ENCODE measurements around the gene CANT1.

The CANT1 gene

GRCh38 chr17:79009397-79010303, at the start of gene CANT1:
CANT1 (minus strand) TSS chr17:79009764; CDS start chr17:78997622, 12,142 bp downstream.
- DNase-seq = peak; percentile 75

DNA sequence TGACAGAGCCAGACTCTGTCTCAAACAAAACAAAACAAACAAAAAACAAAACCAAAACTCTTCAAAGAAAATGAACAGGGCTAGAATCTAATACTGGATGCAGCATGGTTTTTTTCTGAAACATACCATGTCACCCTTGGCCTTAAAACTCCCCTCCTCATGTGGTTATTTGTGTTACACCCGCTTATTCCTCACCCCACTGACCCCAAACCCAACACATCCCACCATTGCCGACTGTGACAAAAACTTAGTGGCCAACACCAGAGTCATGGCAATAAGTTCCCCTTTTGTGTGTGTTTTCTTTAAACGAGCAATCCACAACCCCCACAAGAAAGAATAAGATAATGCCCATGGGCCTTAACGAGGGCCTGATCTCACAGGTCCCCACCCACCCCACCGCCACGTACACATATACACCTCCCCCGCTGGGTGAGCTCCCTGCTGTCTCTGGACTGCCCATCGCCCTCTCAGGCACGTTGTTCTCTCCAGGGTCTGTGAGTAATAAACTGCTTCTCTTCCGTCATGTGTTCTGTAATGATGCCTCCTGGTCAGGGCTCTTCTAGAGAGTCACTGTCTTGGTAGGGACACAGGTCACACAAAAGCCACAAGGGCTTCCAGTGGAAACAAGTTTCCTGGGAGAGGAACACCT, 48.3 kb upstream of the CANT1 start:
- DNase-seq = no peak

GRCh38 chr17:79055197-79055596, 45.6 kb upstream of the CANT1 start:
- no peak for DNase-seq

GRCh38 chr17:79054200-79054960, 44.8 kb upstream of the CANT1 start:
- DNase-seq = no peak

DNA sequence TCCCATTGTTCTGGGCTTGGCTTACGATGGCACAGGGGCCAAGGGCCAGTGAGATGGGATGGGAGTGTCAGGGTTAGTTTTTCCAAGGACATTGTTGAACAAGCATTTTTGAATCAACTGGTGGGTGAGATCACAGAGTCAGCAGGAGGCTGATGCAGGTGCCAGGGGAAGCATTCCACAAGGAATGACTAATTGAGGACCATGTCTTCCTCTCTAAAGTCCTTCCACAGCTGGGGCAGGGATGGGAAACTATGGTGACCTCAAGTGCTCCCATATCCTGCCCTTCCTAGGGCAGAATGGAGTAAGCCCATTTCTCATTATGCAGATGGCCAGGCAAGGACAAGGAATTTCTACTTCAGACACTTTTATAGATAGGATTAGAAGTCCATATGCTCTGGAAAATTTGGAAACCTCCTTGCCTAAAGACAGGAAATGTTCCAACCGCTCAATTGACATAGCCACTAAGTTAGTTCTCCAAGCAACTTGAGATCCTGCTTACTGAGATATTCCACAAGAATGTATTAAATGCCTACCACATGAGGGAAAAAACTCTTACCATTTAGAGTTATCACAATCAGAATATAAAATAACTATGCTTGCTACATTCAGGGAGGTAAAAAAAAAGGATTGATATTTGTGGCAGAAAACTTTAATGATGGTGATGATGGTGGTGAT, 43.8 kb upstream of the CANT1 start:
- no peak for DNase-seq

GRCh38 chr17:79052131-79052530, 42.6 kb upstream of the CANT1 start:
- DNase-seq = no peak

DNA sequence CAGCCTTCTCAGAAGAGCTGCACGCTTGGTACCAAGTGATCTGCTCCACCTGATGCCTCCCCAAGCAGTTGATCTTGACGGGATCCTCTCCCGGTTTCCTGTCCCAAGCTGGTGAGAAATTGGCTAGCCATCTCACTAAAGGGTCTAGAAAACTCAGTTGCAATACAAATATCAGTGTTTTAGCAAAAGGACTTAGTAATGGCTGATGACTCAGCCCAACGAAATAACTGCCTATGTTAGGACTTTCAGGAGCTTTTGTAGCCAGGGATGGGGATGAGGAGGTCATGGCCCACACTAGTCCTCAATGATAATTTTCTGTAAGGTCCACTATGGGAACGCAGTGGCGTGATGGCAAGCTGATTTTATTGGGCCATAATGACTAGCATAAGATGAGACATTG, 41.7 kb upstream of the CANT1 start:
- no peak for DNase-seq

- DNase-seq = no peak
Observed at GRCh38 chr17:79050551-79050950, 41.0 kb upstream of the CANT1 start.

- DNase-seq = no peak
Observed at GRCh38 chr17:79049821-79050220, 40.3 kb upstream of the CANT1 start.

- DNase-seq = no peak
Observed at GRCh38 chr17:79048826-79049755, 39.5 kb upstream of the CANT1 start.

- DNase-seq = no peak
Observed at GRCh38 chr17:79047923-79048825, 38.6 kb upstream of the CANT1 start.

- DNase-seq = no peak
Observed at GRCh38 chr17:79047291-79047920, 37.8 kb upstream of the CANT1 start.

- no peak for DNase-seq
Observed at GRCh38 chr17:79046916-79047280, 37.3 kb upstream of the CANT1 start.

- DNase-seq = no peak
Observed at GRCh38 chr17:79046197-79046915, 36.8 kb upstream of the CANT1 start.

DNA sequence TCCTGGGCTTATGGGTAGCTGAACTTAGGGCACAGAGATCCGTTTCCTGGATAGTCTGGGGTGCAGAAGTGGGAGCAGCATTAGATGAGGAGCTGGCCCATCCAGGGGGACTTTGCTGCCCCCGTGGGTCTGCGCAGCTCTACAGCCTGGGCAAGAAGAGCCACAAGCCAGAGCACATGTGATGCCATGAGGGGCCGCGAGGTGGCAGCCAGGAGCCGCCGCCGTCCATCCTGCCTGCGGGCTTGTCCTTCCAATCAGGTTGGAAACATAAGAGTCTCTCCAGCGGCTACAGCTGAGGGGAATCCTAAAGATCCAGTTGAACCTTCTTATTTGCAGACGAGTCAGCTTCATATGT, 36.3 kb upstream of the CANT1 start:
- DNase-seq = peak; percentile 60

- no peak for DNase-seq
Observed at GRCh38 chr17:79045001-79045729, 35.6 kb upstream of the CANT1 start.

DNA sequence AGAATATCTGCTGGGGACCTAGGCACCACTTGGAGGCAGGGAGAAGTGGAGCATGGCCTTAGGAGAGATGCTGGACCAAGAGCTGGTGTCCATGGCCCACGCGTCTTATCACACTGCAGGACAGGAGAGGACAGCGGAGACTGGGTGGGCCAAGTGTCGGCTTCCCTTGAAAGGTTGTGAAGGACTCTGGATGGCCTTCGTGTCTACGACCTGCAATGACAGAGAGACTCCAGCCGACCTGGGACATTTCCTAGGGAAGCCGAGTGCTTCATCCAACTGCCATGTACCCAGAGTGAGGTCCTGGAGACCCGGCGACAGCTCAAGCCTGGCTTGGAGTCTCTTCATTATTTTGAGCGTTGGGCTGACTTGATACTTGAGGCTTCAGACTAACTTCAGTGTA, 34.9 kb upstream of the CANT1 start:
- DNase-seq = no peak

DNA sequence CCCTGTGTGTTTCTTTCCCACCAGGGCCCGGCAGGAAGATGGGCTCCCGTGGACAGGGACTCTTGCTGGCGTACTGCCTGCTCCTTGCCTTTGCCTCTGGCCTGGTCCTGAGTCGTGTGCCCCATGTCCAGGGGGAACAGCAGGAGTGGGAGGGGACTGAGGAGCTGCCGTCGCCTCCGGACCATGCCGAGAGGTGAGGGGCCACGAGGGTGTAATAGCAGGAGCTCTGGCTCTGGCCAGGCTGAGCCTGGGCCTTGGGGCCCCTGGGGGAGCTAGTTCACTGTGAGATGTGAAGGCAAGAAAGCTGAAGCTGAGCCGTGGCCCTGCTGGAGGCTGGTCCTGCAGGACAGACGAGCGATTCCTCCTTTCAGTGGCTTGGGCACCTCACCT, 34.4 kb upstream of the CANT1 start:
- DNase-seq = no peak

All from NCI-H1105 treated with DMSO at 0.1 percent for 48 hours (cell line).